Neural cell (in vitro differentiated cells): Measurements from ENCODE around the gene MAST2. TPM values are rescaled to one million over a fixed set of nuclear protein-coding genes. Genes with fewer than 3 reads are reported as not detected.

Experiments
- H2AFZ ChIP-seq: fragments of 200-600, 300-800 bp; sonication (generic), shearing (Covaris generic); 2 replicates; pipeline ENCODE4 v1.6.0; 2014; ENCODE audit warnings: low read depth, mild to moderate bottlenecking, antibody characterized with exemption, low read length, moderate library complexity
- H3F3A ChIP-seq: fragments of 200-600 bp; shearing (Covaris generic); 2 replicates; pipeline ENCODE4 v1.6.1; 2016; ENCODE audit warnings: mild to moderate bottlenecking, moderate library complexity, mixed read lengths, antibody characterized with exemption, low read length; ENCODE audit not compliant: insufficient read depth, poor library complexity, severe bottlenecking
- H3K27ac ChIP-seq: fragments of 200-600, 300-800 bp; sonication (generic), shearing (Covaris generic); 2 replicates; pipeline ENCODE4 v1.5.1; 2014; ENCODE audit warnings: mild to moderate bottlenecking, low read length, moderate library complexity
- H3K27me3 ChIP-seq: fragments of 300-800, 200-600 bp; sonication (generic), shearing (Covaris generic); 2 replicates; pipeline ENCODE4 v1.6.0; 2014; ENCODE audit warnings: mild to moderate bottlenecking, low read depth, low read length, moderate library complexity; ENCODE audit not compliant: insufficient read depth
- H3K36me3 ChIP-seq: fragments of 300-800, 200-600 bp; sonication (generic), shearing (Covaris generic); 2 replicates; pipeline ENCODE4 v1.5.1; 2014; ENCODE audit warnings: mild to moderate bottlenecking, antibody characterized with exemption, low read length, moderate library complexity; ENCODE audit not compliant: insufficient read depth
- H3K4me2 ChIP-seq: fragments of 300-800, 200-600 bp; sonication (generic), shearing (Covaris generic); 2 replicates; pipeline ENCODE4 v1.6.0; 2014; ENCODE audit warnings: mild to moderate bottlenecking, low read length
- H3K4me3 ChIP-seq: fragments of 300-800, 200-600 bp; sonication (generic), shearing (Covaris generic); 2 replicates; pipeline ENCODE4 v1.5.1; 2014; ENCODE audit warnings: mild to moderate bottlenecking, low read length, moderate library complexity
- H3K79me2 ChIP-seq: fragments of 200-600 bp; shearing (Covaris generic); replicated peaks from 2 replicates; pipeline ENCODE4 v1.6.0; 2014; ENCODE audit warnings: mild to moderate bottlenecking, low read length, moderate library complexity; ENCODE audit not compliant: insufficient read depth
- H3K9ac ChIP-seq: fragments of 300-800, 200-600 bp; sonication (generic), shearing (Covaris generic); 2 replicates; pipeline ENCODE4 v1.6.1; 2016; ENCODE audit warnings: mild to moderate bottlenecking, low read length, mixed read lengths
- H3K9me2 ChIP-seq: fragments of 200-600 bp; shearing (Covaris generic); 2 replicates; pipeline ENCODE4 v1.6.1; 2016; ENCODE audit warnings: mild to moderate bottlenecking, low read length, mixed read lengths; ENCODE audit not compliant: insufficient read depth
- H3K9me3 ChIP-seq: fragments of 200-600, 300-800 bp; sonication (generic), shearing (Covaris generic); 2 replicates; pipeline ENCODE4 v1.6.1; 2016; ENCODE audit warnings: mild to moderate bottlenecking, mixed run types, low read length, moderate library complexity, mixed read lengths
- H4K20me1 ChIP-seq: fragments of 200-600 bp; shearing (Covaris generic); 2 replicates; pipeline ENCODE4 v1.6.1; 2016; ENCODE audit warnings: mild to moderate bottlenecking, mixed run types; ENCODE audit not compliant: insufficient read depth
- CTCF ChIP-seq: fragments of 450-650 bp; IDR thresholded peaks from 2 replicates; pipeline ENCODE4 v1.5.1; 2014; ENCODE audit warnings: antibody characterized with exemption, mild to moderate bottlenecking, moderate library complexity; ENCODE audit not compliant: poor library complexity, severe bottlenecking
- EP300 ChIP-seq: fragments of 450-650 bp; conservative IDR thresholded peaks from 2 replicates; pipeline ENCODE4 v1.6.1; 2014; ENCODE audit warnings: antibody characterized with exemption, mild to moderate bottlenecking, moderate library complexity; ENCODE audit not compliant: poor library complexity, severe bottlenecking
- EZH2 ChIP-seq: fragments of 200-600, 300-800 bp; shearing (Covaris generic), sonication (generic); IDR thresholded peaks from 2 replicates; pipeline ENCODE4 v1.6.1; 2014; ENCODE audit warnings: antibody characterized with exemption, low read length, borderline replicate concordance, mild to moderate bottlenecking; ENCODE audit not compliant: insufficient read depth, poor library complexity, severe bottlenecking
- MXI1 ChIP-seq: fragments of 450-650 bp; conservative IDR thresholded peaks from 2 replicates; pipeline ENCODE4 v1.6.1; 2014; ENCODE audit warnings: antibody characterized with exemption, mild to moderate bottlenecking; ENCODE audit not compliant: poor library complexity, severe bottlenecking
- POLR2AphosphoS5 ChIP-seq: IDR thresholded peaks from 2 replicates; pipeline ENCODE4 v1.6.1; 2012
- RAD21 ChIP-seq: fragments of 450-650 bp; conservative IDR thresholded peaks from 2 replicates; pipeline ENCODE4 v1.6.1; 2014; ENCODE audit warnings: antibody characterized with exemption, mild to moderate bottlenecking, moderate library complexity
- REST ChIP-seq: IDR thresholded peaks from 2 replicates; pipeline ENCODE4 v1.6.1; 2012; ENCODE audit warnings: borderline replicate concordance
- SMC3 ChIP-seq: fragments of 450-650 bp; conservative IDR thresholded peaks from 2 replicates; pipeline ENCODE4 v1.6.1; 2014; ENCODE audit warnings: antibody characterized with exemption, mild to moderate bottlenecking, moderate library complexity; ENCODE audit not compliant: poor library complexity
- TAF1 ChIP-seq: IDR thresholded peaks from 2 replicates; pipeline ENCODE4 v1.6.1; 2012; ENCODE audit warnings: low read depth
- polyA plus RNA-seq: library from polyadenylated mRNA; depleted of rRNA; stranded (reverse); fragments of >200 nt; gene quantifications from 2 replicates; pipeline ENCODE4 v1.2.3, GENCODE V29; 2014

The MAST2 gene
- polyA plus RNA-seq, 1 donor from 2014 or later: 22.2 TPM

DNA sequence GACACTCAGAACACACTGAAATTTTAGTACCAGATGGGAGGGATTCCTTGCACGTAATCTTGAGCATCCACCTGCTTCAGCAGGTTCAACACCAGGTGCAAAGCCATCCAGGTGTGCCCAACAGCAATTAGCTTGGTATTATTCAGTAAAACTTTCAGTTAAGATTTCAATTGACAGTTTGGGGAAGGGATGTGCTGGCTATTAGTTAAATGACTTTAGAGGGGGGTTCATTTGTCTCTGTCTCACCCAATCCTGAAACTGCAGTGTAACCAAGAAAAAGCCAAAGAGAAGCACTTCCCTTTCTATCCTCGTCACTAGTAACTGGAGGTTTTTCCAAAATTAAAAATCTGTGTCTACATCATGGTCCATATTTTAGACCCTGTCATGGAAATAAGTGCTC lies 238.1 kb downstream of the MAST2 start:
- H4K20me1 ChIP-seq: peaks cover 5% of the 10 kb centered on the region
- peaks cover 27% of the 10 kb centered on the region for H3K36me3 ChIP-seq
- TF ChIP-seq EZH2 (no peak), REST (no peak), SMC3 (no peak), EP300 (no peak), POLR2AphosphoS5 (no peak), TAF1 (no peak), MXI1 (no peak), CTCF (no peak), RAD21 (no peak)
- no peaks in the 10 kb centered on the region for H3F3A ChIP-seq
- no peak overlapping the region for H2AFZ ChIP-seq
- peaks cover 18% of the 10 kb centered on the region for H3K79me2 ChIP-seq
- no peaks in the 10 kb centered on the region for H3K9me3 ChIP-seq
- no peak overlapping the region for H3K4me3 ChIP-seq
- H3K9ac ChIP-seq: no peak overlapping the region
- H3K4me2 ChIP-seq: no peak overlapping the region
- no peak overlapping the region for H3K27ac ChIP-seq
- no peaks in the 10 kb centered on the region for H3K27me3 ChIP-seq
- H3K9me2 ChIP-seq: no peaks in the 10 kb centered on the region

GRCh38 chr1:46041974-46042373 lies 238.6 kb downstream of the MAST2 start:
- H3K36me3 ChIP-seq: peaks cover 27% of the 10 kb centered on the region

More at GRCh38 chr1:46041974-46042373, 238.6 kb downstream of the MAST2 start:
- H3F3A ChIP-seq: no peaks in the 10 kb centered on the region
- H3K9me3 ChIP-seq: no peaks in the 10 kb centered on the region
- H3K4me3 ChIP-seq: no peak overlapping the region
- no peaks in the 10 kb centered on the region for H3K9me2 ChIP-seq
- no peak overlapping the region for H2AFZ ChIP-seq
- no peak overlapping the region for H3K27ac ChIP-seq
- peaks cover 22% of the 10 kb centered on the region for H3K79me2 ChIP-seq
- no peak overlapping the region for H3K4me2 ChIP-seq
- H3K9ac ChIP-seq: no peak overlapping the region
- peaks cover 5% of the 10 kb centered on the region for H4K20me1 ChIP-seq
- H3K27me3 ChIP-seq: no peaks in the 10 kb centered on the region
- no peak for TF ChIP-seq REST
- no peak for TF ChIP-seq MXI1
- no peak for TF ChIP-seq EP300
- TF ChIP-seq POLR2AphosphoS5: no peak
- TF ChIP-seq CTCF: no peak
- no peak for TF ChIP-seq EZH2
- no peak for TF ChIP-seq TAF1
- TF ChIP-seq SMC3: no peak
- no peak for TF ChIP-seq RAD21
